Body of pancreas (tissue), 4 donors: ENCODE data around the gene BRIP1. TPM values are rescaled to one million over a fixed set of nuclear protein-coding genes. Genes with fewer than 3 reads are reported as not detected.

Experiments
- ATAC-seq: fragments of 150-250 bp; one replicate; pipeline ENCODE4 v1.9.1; 2016
- DNase-seq, 4 donors: peaks; one replicate each; pipeline ENCODE4 v3.0.0-alpha.2; 2019
- H3K27ac ChIP-seq, 4 donors: fragments of 200-600 bp; sonication (generic); 1 replicate in 3 of 4; 2 replicates in 1 of 4; pipeline versions ENCODE4 v1.5.1 to v1.6.1; 2016 to 2019; ENCODE audit warnings: mild to moderate bottlenecking in 1 of 4, mixed read lengths in 1 of 4, moderate library complexity in 1 of 4
- H3K27me3 ChIP-seq, 2 donors: fragments of 200-600 bp; sonication (generic); one replicate each; pipeline ENCODE4 v1.6.0; 2016; ENCODE audit warnings: mild to moderate bottlenecking in 1 of 2
- H3K36me3 ChIP-seq, 2 donors: fragments of 200-600 bp; sonication (generic); replicated peaks in 1 of 2; 2 replicates each; pipeline ENCODE4 v1.5.1; 2016; ENCODE audit warnings: low read depth in 2 of 2; ENCODE audit not compliant: insufficient read depth in 1 of 2
- H3K4me1 ChIP-seq: fragments of 200-600 bp; sonication (generic); one replicate; pipeline ENCODE4 v1.6.0; 2016
- H3K4me3 ChIP-seq, 2 donors: fragments of 200-600 bp; sonication (generic); 1 replicate in 1 of 2; 2 replicates in 1 of 2; pipeline ENCODE4 v1.5.1; 2016 to 2019
- H3K9me3 ChIP-seq, 3 donors: fragments of 200-600 bp; sonication (generic); 1 replicate in 2 of 3; 2 replicates in 1 of 3; pipeline ENCODE4 v1.5.1; 2016
- CTCF ChIP-seq, 7 experiments: fragments of 450-650 bp in 4 of 7; fragments of 200-600 bp in 3 of 7; sonication (generic) in 3 of 7; IDR thresholded peaks; one replicate each; pipeline ENCODE4 v1.5.1; 2016 to 2019; ENCODE audit warnings: antibody characterized with exemption in 7 of 7
- POLR2A ChIP-seq, 3 donors: fragments of 450-650 bp; IDR thresholded peaks; one replicate each; pipeline ENCODE4 v1.6.1; 2016; ENCODE audit warnings: antibody characterized with exemption in 3 of 3, mild to moderate bottlenecking in 2 of 3
- WGBS, 2 donors: methylation state at CpG; one replicate each; pipeline ENCODE4 v1.1.5; 2017; 5-methylcytosine and 5-hydroxymethylcytosine counted together
- intact Hi-C: fragments of 100-400 bp; cut with DNase I; formaldehyde crosslinking; loops from one replicate; pipeline ENCODE4 v1.15.1; 2023
- total RNA-seq, 2 donors: library from RNA; depleted of rRNA; stranded (reverse); fragments of >200 nt; gene quantifications; one replicate each; pipeline ENCODE4 v1.1.0, GENCODE V29; 2016

Gene BRIP1
- total RNA-seq, 2 donors from 2014 or later = under 0.01 to 0.33 TPM

DNA sequence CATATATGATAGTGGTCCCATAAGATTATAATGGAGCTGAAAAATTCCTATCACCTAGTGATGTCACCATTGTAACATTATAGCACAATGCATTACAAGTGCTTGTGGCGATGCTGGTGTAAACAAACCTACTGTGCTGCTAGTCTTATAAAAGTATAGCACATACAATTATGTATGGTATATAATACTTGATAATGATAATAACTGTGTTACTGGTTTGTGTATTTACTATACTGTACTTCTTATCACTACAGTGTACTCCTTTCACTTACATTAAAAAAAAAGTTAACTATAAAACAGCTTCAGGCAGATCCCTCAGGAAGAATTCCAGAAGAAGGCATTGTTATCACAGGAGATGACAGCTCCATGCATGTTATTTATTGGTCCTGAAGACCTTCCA, 150.3 kb downstream of the BRIP1 start:
- no peaks in the 10 kb centered on the region for H3K36me3 ChIP-seq
- DNase-seq = no peak
- H3K27ac ChIP-seq = no peak overlapping the region
- H3K9me3 ChIP-seq = no peaks in the 10 kb centered on the region
- intact Hi-C loops = no loop called here
- TF ChIP-seq POLR2A (IDR thresholded peaks at IDR 0.05) (no peak), CTCF (IDR thresholded peaks at IDR 0.05) (no peak)
- no peaks in the 10 kb centered on the region for H3K27me3 ChIP-seq
- WGBS, 2 donors = 92 to 100% methylated on average over 1 of the region's 1 CpG
- no peaks in the 10 kb centered on the region for H3K4me1 ChIP-seq
- H3K4me3 ChIP-seq = no peak overlapping the region
- no peak for ATAC-seq

DNA sequence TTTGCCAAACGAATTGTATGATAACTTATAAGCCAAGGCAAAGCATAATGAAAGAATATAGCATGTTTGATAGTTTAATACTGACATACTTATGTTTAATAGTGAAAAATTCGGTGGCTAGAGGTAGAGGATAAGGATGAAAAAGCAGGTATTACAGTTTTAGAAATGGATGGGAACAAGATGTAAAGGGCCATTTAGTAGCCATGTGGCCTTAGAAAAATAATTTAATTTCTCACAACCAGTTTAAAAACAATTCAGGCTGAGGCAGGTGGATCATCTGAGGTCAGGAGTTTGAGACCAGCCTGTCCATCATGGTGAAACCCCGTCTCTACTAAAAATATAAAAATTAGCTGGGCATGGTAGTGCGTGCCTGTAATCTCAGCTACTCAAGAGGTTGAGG, 152.8 kb downstream of the BRIP1 start:
- Histone ChIP-seq H3K4me3 (no peak overlapping the region), H3K27me3 (no peaks in the 10 kb centered on the region), H3K4me1 (no peaks in the 10 kb centered on the region), H3K27ac (no peak overlapping the region), H3K36me3 (no peaks in the 10 kb centered on the region), H3K9me3 (no peaks in the 10 kb centered on the region)
- DNase-seq (no peak), ATAC-seq (no peak)
- intact Hi-C loops = no loop called here
- TF ChIP-seq POLR2A (IDR thresholded peaks at IDR 0.05) (no peak), CTCF (IDR thresholded peaks at IDR 0.05) (no peak)
- 92% methylated on average over 4 of the region's 4 CpGs for WGBS, 2 donors

DNA sequence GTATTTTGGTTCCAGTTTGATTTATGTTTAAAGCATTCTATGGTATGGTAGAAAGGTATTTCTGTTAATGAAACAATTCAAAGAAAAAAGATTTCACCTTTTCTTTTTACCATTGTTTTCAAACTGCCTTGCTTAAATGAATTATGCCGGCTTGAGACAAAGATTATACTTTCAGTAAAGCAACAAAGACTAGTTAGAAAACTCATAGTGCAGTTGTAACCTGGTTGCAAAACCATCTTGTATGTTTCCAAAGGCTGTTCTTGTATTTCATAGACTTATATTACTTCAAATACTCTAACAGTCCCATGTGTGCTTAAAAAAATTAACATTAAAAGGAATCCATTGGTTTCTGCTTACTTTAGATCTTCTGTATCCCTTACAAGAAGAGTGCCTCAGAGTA, 153.8 kb downstream of the BRIP1 start:
- no peaks in the 10 kb centered on the region for H3K36me3 ChIP-seq
- no peaks in the 10 kb centered on the region for H3K4me1 ChIP-seq
- TF ChIP-seq POLR2A (IDR thresholded peaks at IDR 0.05) = no peak
- no peak for TF ChIP-seq CTCF (IDR thresholded peaks at IDR 0.05)
- intact Hi-C loops = no loop called here
- no peak for DNase-seq
- no peak overlapping the region for H3K4me3 ChIP-seq
- no peaks in the 10 kb centered on the region for H3K27me3 ChIP-seq
- no peaks in the 10 kb centered on the region for H3K9me3 ChIP-seq
- WGBS, 2 donors = 100% methylated on average over 1 of the region's 1 CpG
- H3K27ac ChIP-seq = no peak overlapping the region
- no peak for ATAC-seq

GRCh38 chr17:61704935-61705449, 158.3 kb downstream of the BRIP1 start:
- Histone ChIP-seq H3K4me3 (no peak overlapping the region), H3K36me3 (no peaks in the 10 kb centered on the region), H3K9me3 (peaks cover 0 to 13% (median 2%) of the 10 kb centered on the region in 3 donors), H3K4me1 (no peaks in the 10 kb centered on the region), H3K27me3 (no peaks in the 10 kb centered on the region), H3K27ac (no peak overlapping the region)
- intact Hi-C loops = no loop called here
- ATAC-seq = no peak
- TF ChIP-seq POLR2A (IDR thresholded peaks at IDR 0.05) (no peak), CTCF (IDR thresholded peaks at IDR 0.05) (no peak)
- 94 to 95% methylated on average over 3 of the region's 3 CpGs for WGBS, 2 donors
- DNase-seq = no peak

DNA sequence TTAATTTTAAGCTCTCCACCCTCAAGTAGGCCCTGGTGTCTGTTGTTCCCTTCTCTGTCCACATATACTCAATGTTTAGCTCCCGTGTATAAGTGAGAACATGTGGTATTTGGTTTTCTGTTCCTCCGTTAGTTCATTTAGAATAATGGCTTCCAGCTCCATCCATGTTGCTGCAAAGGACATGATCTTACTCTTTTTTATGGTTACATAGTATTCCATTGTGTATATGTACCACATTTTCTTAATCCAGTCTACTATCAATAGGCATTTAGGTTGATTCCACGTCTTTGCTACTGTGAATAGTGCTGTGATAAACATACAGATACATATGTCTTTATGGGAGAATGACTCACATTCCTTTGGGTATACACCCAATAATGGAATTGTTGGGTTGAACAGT, 160.9 kb downstream of the BRIP1 start:
- WGBS, 2 donors = 98% methylated on average over 3 of the region's 3 CpGs
- H3K9me3 ChIP-seq = peaks cover 0 to 18% (median 2%) of the 10 kb centered on the region in 3 donors
- ATAC-seq = no peak

More for the DNA sequence above, 160.9 kb downstream of the BRIP1 start:
- intact Hi-C loops = no loop called here
- no peaks in the 10 kb centered on the region for H3K4me1 ChIP-seq
- TF ChIP-seq CTCF (IDR thresholded peaks at IDR 0.05) = no peak
- TF ChIP-seq POLR2A (IDR thresholded peaks at IDR 0.05) = no peak
- no peaks in the 10 kb centered on the region for H3K27me3 ChIP-seq
- H3K4me3 ChIP-seq = no peak overlapping the region
- no peak for DNase-seq
- no peak overlapping the region for H3K27ac ChIP-seq
- H3K36me3 ChIP-seq = no peaks in the 10 kb centered on the region
